Osteocyte (in vitro differentiated cells): ENCODE measurements around the gene TBX19. TPM values are rescaled to one million over a fixed set of nuclear protein-coding genes. Genes with fewer than 3 reads are reported as not detected.
A peak's percentile ranks its signal among the peaks of the same experiment; 100 is the strongest.

ENCODE experiments used
- DNase-seq: peaks from one replicate; pipeline ENCODE4 v3.0.0; 2021; ENCODE audit warnings: mixed read lengths; ENCODE audit not compliant: unreplicated experiment; ENCODE audit errors: extremely low spot score
- H3K27ac Mint-ChIP-seq: one replicate; pipeline ENCODE4 v1.8.0; 2021; ENCODE audit warnings: mild to moderate bottlenecking, mixed read lengths; ENCODE audit not compliant: unreplicated experiment
- H3K27me3 Mint-ChIP-seq: one replicate; pipeline ENCODE4 v1.8.0; 2021; ENCODE audit warnings: mixed read lengths; ENCODE audit not compliant: unreplicated experiment
- H3K36me3 Mint-ChIP-seq: one replicate; pipeline ENCODE4 v1.8.0; 2021; ENCODE audit warnings: mixed read lengths; ENCODE audit not compliant: unreplicated experiment
- H3K4me1 Mint-ChIP-seq: one replicate; pipeline ENCODE4 v1.8.0; 2021; ENCODE audit warnings: mixed read lengths; ENCODE audit not compliant: unreplicated experiment
- H3K4me3 Mint-ChIP-seq: one replicate; pipeline ENCODE4 v1.8.0; 2021; ENCODE audit warnings: mild to moderate bottlenecking, moderate library complexity, mixed read lengths; ENCODE audit not compliant: unreplicated experiment
- H3K9me3 Mint-ChIP-seq: one replicate; pipeline ENCODE4 v1.8.0; 2021; ENCODE audit warnings: mixed read lengths; ENCODE audit not compliant: unreplicated experiment
- total RNA-seq: library from RNA; stranded (reverse); gene quantifications from 2 replicates; pipeline ENCODE4 v1.2.1, GENCODE V29; 2021
- TF ChIP-seq, protein P1 (sequence below): fragments of 200-600 bp; sonication (generic); IDR thresholded peaks from 2 replicates; pipeline ENCODE4 v1.5.0; 2021; ENCODE audit warnings: antibody characterized with exemption, mild to moderate bottlenecking, moderate library complexity

TBX19 gene
- total RNA-seq, 1 donor from 2014 or later: 2.5 TPM

DNA sequence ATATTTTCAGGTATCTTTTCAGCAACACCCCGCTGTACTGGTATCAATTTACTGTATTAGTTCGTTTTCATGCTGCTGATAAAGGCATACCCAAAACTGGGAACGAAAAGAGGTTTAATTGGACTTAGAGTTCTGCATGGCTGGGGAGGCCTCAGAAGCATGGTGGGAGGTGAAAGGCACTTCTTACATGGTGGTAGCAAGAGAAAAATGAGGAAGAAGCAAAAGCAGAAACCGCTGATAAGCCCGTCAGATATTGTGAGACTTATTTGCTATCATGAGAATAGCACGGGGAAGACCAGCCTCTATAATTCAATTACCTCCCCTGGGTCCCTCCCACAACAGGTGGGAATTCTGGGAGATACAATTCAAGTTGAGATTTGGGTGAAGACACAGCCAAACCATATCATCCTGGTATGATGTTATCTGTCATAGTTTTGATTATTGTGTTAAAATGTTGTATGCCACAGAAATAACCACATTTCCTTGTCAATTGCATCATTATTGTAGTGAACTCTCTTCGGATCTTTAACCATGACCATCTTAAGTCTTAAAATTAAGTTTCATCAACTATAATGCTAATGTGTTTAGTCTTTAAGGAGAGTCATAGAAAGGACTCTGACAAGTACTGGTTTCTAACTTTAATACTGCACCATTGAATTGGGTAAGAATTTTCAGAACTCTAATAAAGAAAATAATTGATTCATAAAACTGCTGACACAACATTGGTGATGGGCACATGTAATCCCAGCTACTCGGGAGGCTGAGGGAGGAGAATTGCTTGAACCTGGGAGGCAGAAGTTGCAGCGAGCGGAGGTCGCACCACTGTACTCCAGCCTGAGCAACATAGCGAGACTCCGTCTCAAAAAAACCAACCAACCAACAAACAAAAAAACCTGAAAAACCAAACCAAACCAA is 58.2 kb downstream of the TBX19 start:
- Mint-ChIP-seq H3K27me3 (no peaks in the 10 kb centered on the region), H3K36me3 (peaks cover 7% of the 10 kb centered on the region), H3K4me3 (no peak overlapping the region), H3K4me1 (peaks cover 33% of the 10 kb centered on the region), H3K9me3 (peaks cover 8% of the 10 kb centered on the region), H3K27ac (no peak overlapping the region)
- TF ChIP-seq, protein P1, sequence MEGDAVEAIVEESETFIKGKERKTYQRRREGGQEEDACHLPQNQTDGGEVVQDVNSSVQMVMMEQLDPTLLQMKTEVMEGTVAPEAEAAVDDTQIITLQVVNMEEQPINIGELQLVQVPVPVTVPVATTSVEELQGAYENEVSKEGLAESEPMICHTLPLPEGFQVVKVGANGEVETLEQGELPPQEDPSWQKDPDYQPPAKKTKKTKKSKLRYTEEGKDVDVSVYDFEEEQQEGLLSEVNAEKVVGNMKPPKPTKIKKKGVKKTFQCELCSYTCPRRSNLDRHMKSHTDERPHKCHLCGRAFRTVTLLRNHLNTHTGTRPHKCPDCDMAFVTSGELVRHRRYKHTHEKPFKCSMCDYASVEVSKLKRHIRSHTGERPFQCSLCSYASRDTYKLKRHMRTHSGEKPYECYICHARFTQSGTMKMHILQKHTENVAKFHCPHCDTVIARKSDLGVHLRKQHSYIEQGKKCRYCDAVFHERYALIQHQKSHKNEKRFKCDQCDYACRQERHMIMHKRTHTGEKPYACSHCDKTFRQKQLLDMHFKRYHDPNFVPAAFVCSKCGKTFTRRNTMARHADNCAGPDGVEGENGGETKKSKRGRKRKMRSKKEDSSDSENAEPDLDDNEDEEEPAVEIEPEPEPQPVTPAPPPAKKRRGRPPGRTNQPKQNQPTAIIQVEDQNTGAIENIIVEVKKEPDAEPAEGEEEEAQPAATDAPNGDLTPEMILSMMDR: no peak
- DNase-seq: no peak

DNA sequence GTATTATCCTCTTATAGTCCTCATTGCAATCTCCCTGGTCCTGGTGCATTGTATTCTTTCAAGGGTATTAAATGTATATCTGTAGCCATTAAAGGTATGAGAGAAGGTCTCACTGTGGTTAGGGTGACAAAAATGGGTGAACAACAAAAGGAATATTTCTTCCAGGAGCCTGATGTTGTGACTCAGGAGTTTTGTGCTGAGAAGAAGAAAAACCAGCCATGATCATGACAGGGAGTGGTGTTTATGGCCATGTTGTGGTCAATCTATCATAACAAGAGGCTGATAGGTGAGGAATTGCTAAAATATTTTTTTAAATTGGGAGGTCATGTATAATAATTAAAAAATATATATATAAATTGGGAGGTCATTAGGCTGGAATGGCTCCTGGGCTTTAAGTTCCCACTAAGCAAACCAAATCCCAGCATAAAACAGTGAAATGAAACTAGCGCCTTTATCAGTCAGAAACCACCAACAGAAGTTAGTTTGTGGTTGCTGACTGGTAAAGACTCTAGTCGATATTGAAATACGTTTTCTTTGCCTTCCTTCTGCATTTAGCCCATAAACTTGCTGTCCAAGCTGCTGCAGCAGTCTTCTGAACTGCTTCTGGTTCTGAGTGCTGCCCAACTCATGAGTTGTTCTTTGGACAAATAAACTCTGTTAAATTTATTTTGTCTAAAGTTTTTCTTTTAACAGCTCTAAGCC is 60.3 kb downstream of the TBX19 start:
- Mint-ChIP-seq H3K27me3 (no peaks in the 10 kb centered on the region), H3K9me3 (peaks cover 8% of the 10 kb centered on the region), H3K4me3 (no peak overlapping the region), H3K36me3 (peaks cover 5% of the 10 kb centered on the region), H3K4me1 (peaks cover 35% of the 10 kb centered on the region), H3K27ac (peak overlapping the region; percentile 93)
- TF ChIP-seq, protein P1: no peak
- no peak for DNase-seq

DNA sequence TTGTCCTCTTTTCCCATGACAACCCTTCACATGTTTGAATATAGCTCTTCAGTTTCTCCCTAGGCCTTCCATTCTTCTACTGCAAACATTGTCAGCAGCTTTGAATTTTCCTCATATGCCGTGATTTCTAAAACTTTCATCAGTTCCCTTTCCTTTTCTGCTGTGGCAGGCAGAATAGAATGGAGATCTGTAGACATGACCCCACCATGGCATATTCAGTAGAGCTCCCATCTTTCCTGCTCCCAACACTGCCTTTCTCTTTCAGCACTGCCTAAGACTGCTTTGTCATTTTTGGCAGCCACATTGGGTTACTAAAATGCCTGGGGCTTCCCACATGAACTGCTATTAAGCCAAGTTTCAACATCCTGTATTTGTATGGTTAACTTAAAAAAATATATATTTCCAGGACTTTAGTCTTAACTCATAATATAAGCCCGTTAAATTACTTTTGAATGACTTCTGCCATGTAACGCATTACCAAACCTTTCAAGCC is 60.9 kb downstream of the TBX19 start:
- DNase-seq: no peak
- peaks cover 5% of the 10 kb centered on the region for H3K36me3 Mint-ChIP-seq
- no peak overlapping the region for H3K4me3 Mint-ChIP-seq
- TF ChIP-seq, protein P1: no peak
- peaks cover 35% of the 10 kb centered on the region for H3K4me1 Mint-ChIP-seq
- no peaks in the 10 kb centered on the region for H3K27me3 Mint-ChIP-seq
- peak overlapping the region; percentile 93 for H3K27ac Mint-ChIP-seq
- H3K9me3 Mint-ChIP-seq: peaks cover 8% of the 10 kb centered on the region

DNA sequence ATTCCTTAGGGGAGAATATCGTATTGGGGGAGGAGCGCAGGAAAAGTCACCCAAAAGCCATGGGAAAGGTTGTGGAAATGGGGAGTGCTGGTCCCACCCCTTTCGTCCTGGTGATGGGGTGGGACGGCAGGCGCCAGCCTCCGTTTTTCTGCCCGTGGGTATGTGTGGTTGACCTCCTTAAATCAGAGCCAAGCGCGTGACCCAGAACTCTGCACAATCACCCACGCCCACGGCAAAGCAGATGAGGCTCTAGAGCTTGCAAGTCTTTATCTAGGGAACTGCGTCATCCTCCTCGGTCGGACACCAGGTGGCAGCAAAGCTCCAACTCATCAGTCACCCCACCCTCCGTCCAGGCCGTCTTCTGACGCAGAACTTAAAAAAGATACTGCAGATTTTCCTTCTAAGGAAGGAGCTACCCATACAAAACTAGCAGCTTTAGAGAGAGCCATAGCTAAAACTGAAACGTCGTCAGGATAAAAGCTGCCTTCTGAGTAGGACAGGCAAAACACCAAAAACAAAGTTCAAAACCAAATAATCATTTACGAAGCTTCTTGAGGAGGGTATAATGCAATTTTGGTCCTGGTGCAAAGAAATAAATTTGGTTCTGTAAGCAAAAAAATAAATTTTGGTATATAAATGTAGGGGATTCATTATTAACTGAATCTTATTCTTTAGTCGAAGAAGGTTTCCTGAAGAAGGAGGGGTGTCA is 62.0 kb downstream of the TBX19 start:
- Mint-ChIP-seq H3K9me3 (peaks cover 8% of the 10 kb centered on the region), H3K36me3 (peaks cover 5% of the 10 kb centered on the region), H3K4me3 (peak overlapping the region; percentile 44), H3K27ac (peak overlapping the region; percentile 93), H3K27me3 (no peaks in the 10 kb centered on the region), H3K4me1 (peaks cover 35% of the 10 kb centered on the region)
- TF ChIP-seq, protein P1: peak; percentile 87
- peak; percentile 92 for DNase-seq
